GM21576 (cell line): Measurements from ENCODE around the gene RFPL2.
"Not testable (repeated sequence)": the region's sequence is repeated elsewhere in the genome, so short reads cannot be mapped to it uniquely, and the experiment has no call there.

ENCODE experiments used
- ATAC-seq: cut with Tn5 transposase; IDR thresholded peaks from one replicate; pipeline ENCODE4 v1.9.1; 2021; ENCODE audit warnings: mild to moderate bottlenecking, moderate library complexity; ENCODE audit not compliant: unreplicated experiment

Gene RFPL2

DNA sequence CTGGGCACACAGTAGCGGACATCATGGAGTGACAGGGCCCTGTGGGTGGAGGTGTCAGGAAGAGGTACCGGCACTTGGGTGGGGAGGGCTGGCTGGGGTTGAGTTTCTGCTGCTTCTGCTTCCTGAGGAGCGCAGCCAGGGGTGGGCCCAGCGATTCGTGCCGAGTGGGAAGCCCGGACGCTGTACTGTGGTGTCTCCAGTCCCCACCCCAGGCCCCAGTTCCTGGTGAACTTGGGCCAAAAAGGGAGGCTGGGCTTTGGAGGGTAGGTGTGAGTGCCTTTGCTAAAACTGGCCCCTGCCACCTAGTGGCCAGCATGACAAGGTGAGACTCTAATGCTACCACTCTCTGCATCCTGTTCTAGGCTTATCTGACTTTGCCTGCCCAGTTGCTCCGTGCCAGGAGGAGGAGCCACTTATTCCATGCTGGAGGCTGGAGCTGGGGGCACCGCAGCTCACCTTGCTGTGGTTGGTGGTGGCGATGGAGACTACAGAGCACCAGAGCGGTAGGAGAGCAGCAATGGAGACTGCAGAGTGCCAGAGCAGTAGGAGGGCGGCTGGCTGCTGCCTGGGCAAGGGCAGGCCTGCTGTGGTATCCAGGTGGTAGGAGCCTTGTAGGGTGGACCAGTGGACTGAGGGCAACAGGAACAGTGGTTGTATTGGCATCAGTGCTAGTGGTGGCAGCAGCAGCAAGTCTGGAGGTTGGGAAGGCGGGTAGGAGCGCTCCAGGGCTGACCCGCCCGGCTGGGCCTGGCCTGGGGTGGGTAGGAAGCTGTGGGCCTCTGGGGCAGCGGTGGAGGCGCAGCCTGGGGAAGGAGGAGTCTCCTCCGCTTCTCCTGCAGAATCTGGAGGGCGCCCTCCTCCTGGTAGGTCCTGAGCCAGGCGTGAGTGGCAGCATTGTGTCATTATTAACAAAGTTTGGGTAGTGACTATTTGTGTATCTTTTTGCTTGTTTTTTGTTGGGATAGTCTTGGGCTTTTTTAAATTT, 2.2 kb upstream of the RFPL2 start:
- ATAC-seq, result no peak

DNA sequence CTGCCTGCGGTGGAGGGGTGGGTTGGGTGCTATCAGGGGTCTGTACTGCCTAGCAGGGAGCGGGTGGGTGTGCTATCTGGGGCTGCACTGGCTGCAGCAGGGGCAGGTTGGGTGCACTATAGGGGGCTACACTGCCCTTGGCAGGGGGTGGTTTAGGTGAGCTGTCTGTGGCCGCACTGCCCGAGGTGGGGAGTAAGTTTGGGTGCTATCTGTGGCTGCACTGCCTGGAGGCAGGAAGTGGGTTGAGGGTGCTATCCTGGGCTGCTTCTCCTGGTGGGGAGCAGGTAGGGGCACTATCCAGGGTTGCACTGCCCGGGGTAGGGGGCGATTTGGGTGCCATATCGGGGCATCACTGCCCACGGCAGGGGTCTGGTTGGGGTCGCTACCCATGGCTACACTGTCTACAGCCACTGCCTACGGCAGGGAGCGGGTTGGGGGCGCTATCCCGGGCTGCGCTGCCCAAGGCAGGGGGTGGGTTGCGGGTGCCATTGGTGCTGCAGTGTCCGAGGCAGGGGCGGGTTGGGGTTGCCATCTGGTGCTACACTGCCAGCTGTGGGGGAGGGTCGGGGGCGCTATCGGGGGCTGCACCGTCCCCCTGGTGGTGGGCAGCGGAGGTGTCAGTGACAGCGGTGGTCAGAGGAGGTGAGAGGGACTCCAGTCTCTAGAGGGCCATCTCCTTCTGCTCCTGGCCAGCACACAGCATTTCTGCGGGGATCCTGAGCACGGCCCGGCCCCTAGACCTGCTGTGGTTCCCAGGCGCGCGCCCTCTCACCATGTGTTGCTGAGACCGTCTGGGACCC, 1.3 kb upstream of the RFPL2 start:
- ATAC-seq, result no peak

DNA sequence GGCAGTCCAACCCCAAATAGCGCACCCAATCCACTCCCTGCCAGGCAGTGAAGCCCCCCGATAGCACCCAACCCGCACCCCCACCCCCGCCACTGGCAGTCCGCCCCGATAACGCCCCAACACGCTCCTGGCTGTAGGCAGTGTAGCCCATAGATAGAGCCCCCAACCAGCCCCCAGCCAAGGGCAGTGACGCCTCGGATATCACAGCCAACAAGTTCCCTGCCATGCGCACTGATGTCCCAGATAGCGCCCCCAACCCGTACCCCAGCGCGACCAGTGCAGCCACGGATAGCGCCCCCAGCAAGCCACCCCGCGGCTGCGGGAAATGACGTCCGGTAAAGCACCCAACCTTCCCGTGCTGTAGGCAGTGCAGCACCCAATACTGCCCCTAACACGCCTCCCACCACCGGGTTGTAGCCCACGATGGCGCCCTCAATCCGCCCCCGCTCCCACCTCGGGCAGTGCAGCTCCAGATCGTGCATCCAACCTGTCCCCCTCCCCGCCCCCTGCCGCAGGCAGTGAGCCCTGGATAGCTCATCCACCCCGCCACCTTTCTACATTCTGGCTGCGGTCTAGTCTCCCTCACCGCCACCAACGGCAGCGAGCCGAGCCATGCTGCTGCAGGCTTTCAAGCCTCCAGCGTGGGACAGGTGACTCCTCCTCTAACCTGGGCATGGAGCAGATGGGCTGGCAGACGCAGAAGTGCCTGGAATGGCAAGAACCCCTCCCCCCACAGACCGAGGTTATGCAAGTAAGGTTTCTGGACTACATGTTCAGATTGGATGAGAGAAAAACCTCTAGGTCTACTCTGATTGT, 625 bp downstream of the RFPL2 start:
- ATAC-seq, result no peak

DNA sequence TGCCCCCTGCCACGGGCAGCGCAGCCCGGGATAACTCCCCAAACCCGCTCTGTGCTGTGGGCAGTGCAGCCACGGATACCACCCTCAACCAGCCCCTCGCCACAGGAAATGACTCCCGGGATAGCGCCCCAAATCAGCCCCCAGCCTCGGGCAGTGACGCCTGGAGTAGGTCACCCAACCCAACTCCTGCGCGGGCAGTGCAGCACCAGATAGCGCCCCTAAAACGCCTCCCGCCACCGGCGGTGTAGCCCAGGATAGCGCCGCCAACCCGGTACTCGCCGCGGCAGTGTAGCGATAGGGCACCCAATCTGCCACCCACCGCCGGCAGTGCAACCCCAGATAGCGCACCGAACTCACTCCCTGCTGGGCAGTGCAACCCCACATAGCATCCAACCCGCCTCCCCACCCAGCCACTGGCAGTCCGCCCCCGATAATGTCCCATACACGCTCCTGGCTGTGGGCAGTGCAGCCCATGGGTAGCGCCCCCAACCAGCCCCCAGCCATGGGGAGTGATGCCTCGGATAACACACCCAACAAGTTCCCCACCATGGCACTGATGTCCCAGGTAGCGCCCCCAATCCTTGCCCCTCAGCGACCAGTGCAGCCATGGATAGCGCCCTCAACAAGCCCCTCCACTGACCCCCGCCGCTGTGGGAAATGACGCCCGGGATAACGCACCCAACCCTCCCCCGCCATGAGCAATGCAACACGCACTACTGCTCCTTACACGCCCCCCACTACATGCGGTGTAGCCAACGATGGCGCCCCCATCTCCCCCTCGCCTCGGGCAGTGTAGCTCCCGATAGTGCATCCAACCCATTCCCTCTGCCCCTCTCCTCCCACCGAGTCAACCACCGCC, 1.5 kb downstream of the RFPL2 start:
- ATAC-seq, result no peak

DNA sequence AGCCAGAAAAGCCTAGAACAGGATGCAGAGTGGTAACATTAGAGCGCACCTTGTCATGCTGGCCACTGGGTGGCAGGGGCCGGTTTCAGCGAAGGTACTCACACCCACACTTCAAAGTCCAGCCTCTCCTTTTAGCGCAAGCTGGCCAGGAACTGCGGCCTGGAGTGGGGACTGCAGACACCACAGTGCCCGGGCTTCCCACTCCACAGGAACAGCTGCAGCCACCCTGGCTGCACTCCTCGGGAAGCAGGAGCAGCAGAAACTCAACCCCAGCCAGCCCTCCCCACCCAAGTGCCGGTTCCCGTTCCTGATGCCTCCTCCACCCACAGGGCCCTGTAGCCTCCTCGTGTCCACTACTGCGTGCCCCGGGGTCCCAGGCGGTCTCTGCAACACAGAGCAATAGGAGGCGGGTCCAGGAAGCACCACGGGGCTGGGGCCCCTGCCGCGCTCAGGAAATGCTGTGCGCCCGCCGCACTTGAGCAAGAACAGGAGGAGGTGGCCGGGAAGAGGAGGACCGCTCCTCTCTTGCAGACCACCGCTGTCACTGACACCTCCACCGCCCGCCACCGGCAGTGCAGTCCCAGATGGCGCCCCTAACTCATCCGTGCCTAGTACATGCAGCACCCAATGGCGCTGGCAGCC, 2.2 kb downstream of the RFPL2 start:
- no peak for ATAC-seq

DNA sequence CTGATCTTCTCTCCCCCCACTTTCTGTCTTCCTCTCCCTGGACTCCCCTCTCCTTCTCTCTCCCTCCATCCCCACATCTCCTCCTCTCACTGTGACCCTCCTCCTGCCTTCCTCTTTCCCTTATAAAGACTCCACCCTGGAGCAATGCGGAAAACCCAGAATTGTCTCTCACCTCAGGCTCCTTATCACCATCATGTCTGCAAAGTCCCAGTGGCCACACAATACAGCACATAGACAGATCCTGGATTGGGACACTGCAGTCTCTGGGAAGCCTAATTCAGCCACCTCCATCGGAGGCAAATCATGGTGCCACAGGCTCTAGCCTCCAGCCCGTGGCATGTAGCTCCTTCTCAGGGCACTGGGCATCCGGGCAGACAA, 2.7 kb downstream of the RFPL2 start:
- no peak for ATAC-seq

DNA sequence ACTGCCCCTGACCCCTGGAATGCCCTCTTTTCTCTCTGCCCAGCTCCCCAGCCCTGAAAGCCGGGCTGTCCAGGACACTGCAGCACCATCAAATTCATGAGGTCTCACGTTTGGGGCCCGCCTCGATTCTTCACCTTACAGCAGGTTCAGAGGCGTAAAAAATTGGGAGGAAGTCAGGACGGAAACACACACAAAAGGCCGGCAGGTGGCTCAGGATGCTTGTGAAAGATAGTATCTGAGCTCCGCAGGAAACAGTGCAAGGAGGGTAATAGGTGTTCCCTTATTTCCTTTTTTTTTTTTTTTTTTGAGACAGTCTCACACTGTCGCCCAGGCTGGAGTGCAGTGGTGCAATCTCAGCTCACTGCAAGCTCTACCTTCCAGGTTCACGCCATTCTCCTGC, 4.1 kb downstream of the RFPL2 start:
- no peak for ATAC-seq

DNA sequence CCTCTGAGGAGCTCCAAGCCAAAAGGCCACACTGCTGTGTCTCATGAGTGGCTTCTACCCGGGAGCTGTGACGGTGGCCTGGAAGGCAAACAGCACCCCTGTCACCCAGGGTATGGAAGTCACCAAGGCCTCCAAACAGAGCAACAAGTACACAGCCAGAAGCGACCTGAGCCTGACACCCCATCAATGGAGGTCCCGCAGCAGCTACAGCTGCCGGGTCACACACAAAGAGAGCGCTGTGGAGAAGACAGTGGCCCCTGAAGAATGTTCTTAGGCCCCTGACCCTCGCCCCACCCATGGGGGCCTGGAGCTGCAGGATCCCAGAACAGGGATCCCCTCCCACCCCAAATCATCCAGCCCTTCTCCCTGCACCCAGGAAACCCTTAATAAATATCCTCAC, 4.9 kb downstream of the RFPL2 start:
- no peak for ATAC-seq

DNA sequence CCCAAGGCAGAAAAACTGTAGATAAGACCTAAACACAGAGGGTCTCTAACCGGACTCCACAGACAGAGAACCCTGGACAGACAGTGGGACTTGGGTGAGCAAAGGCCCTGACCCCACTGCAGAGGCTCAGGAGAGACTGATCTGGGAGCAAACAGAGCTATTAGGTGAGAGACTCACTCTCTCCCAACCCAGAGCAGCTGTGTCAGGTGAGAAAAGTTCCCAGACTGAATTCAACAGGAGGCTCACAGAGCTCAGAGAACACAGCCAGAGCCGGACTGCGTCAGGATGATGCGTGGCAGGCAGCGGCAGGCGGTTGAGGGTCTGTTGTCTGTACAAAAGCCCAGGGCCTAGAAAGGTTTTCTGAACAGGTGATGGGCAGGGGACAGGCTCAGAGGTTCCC, 5.5 kb downstream of the RFPL2 start:
- no peak for ATAC-seq

DNA sequence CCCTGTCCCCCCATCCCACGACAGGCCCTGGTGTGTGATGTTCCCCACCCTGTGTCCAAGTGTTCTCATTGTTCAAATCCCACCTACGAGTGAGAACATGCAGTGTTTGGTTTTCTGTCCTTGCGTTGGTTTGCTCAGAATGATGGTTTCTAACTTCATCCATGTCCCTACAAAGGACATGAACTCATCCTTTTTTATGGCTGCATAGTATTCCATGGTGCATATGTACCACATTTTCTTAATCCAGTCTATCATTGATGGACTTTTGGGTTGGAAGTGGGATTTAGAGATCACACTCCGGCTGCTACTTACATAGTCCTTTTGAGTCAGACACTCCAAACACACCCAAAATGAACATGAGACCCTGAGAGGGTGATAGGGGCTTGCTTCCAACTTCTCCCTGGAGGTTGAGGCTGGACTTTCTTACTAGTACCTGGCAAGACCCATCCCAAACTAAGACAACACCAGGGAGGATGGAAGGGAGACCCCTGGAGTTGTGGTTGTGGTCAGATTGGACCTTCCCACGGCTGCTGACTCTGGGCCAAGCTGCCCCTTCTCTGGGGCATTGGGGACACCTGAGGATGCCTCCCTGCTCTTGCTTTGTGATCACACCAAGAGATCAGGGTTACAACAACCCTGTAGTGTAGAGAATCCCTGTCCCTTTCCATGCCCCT, 7.2 kb downstream of the RFPL2 start:
- ATAC-seq, result not testable (repeated sequence)

DNA sequence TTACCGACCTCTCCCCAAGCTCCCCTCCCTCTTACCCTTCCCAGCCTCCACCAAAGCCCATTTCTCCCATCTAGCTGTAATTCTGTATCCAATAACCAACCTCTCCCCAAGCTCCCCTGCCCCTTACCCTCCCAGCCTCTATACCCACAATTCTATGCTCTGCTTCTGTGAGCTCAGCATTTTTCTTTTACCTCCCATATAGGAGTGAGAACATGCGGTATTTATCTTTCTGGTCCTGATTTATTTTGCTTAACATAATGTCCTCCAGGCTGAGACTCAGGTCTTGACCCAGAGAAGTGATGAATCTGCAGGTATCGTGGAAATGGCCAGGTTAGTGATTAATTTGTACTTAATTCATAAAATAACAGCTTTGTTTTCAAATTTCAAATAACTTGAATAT, 9.0 kb downstream of the RFPL2 start:
- ATAC-seq, result not testable (repeated sequence)

DNA sequence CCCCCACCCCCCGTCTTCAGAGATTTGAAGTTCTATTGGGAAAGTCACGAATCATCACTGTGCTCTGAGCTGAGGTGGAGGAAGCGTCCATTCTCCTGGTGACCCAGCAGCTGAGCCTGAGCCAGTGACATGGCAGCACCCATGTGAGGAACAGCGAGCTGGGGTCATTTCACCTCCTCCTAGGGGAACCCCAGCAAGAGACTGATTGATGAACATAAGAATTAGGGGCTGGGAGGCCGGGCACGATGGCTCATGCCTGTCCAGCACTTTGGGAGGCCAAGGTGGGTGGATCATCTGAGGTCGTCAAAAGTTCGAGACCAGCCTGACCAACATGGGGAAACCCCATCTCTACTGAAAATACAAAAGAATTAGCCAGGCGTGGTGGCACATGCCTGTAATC, 11.5 kb downstream of the RFPL2 start:
- not testable (repeated sequence) for ATAC-seq

DNA sequence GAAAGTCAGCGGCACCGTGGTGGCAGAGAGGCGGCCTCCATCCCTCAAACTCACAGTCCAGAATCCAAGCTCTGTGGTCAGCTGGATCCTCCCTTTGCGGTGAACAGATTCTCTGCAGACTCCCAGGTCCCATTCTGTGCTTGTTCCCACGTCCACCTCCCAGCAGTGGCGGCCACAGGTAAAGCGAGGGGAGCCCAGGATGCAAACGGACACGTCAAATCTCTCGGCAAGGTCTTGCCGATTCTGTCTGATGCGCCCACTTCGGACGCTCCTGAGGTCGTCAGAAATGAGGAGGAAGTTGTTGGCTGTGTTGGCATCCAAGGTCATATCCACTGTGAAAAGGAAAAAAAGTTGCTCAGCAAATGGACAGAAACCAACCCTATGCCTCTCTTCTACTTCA, 13.9 kb downstream of the RFPL2 start:
- ATAC-seq, result not testable (repeated sequence)

DNA sequence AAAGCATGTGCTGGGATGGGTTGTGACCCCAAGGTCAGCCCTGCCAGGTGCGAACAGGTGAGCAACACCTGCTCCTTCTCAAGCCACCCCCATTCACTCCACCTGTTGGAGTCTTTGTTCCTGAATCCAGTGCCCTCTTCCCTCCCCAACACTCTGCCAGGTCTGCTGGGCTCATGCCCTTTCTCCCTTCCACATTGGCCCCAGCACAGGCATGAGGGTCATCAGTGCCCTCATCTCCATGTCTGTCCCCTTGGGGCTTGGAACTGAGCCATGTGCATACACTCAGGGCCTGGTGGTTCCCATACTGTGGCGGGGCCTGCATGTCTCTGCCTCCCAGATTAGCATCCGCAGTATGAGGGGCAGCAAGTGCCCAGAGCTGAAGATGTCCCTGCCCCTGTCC, 19.1 kb downstream of the RFPL2 start:
- ATAC-seq, result no peak

DNA sequence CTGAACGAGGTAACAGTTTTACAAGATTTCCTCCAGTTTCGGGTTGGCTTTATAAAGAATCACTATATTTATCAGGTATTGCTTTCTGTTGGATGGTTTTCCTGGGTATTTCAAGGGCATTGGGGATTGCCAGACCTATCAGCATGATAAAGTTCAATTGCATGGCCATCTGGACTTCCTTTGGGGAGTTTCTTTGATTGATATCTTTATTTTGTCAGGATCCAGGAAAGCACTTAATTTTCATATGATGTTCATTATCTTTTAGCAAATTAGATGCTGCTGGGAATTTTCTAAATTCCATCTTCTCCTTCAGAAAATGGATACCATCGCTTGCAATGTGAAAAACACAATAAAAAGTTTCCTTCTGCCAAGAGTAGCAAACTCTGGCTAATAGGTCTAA, 21.2 kb downstream of the RFPL2 start:
- no peak for ATAC-seq

DNA sequence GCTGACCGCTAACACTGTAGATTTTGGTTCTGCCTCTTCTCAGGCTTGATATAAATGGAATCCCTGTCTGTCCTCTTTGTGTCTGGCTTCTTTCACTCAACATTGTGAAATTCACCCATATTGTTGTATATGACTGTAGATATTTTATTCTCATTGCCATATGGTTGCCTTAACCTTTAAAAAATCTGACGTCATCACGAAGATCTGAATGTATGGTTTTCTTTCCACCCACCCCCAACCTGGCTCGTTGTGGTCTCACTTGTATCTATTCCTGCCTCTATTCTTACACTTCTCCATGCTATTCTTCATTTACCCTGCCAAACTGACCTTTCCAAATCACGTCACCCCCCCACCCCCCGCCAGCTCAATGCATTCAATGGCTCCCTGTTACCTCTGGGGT, 23.8 kb downstream of the RFPL2 start:
- ATAC-seq, result no peak

DNA sequence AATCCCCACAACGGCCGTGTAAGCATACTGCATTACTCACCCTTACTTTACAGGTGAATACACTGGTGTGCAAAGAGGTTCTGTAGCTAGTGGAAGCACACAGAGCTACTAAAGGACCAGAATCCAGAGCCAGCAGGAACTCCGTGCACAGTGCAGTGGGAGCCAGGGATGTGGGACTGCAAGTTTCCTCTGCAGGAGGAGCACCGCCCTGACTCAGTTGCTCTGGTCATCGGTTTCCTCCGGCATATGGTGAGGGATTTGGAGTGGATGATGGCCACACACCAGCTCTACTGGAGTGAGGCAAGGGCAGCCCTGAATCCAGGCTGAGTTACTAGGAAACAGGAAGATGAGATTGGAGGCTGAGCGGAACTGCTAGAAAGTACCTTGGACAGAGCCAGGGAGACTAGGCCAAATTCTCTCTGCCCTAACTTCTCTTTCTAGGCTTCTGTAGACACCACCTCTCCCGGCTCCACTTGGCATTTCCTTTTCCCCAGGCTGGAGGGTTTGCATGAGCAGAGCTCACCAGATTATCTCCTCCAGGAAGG, 27.6 kb downstream of the RFPL2 start:
- ATAC-seq, result no peak

DNA sequence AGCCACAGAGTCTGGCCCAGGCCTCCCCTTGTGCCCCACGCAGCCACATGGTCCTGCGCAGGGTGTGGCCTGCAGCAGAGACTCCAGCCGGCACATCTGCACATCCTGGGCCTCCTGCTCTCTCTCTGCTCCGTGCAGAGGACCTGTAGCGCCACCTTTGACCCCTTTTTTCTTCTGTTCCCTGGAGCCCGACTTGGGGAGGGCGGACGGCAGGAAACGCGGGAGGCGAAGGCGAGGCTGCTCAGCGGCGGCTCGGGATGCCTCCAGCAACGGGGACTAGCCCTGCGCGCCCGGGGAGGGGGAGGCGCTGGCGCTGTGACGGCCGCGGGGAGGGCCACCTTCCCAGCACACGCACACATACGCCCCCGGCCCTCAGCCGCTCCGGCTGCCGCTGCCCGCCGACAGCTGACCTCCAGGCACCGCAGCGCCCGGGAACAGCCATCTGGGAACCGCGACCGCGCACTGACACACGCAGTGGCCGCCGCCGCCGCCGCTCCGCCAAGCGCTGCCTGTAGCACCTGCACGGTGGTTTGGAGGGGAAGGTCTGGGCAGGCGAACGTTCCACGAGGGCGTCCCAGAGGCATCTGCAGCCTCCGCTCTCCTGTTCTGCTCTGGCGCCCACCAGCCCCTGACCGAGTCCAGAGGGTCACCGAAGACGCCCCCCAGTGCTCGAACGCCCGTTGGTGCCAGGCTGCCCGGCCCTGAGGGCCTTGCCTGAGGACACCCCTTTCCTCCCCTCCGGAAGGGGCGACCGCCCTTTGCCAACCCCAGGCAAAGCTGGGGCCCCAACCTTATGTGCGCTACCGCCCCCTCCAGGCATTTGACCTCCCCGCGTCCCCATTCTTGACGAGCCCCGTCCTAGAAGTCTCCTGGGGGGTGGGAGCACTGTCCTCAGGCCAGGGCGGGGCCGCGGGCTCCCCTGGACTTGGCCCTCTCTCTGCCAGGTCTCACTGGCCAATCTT, 28.9 kb downstream of the RFPL2 start:
- no peak for ATAC-seq
